Type B pancreatic cell (in vitro differentiated cells): ENCODE results near the gene UROC1. TPM values are rescaled to one million over a fixed set of nuclear protein-coding genes. Genes with fewer than 3 reads are reported as not detected.

Experiments used
- DNase-seq: peaks from one replicate; pipeline ENCODE4 v3.0.0; 2021; ENCODE audit warnings: mixed read lengths; ENCODE audit not compliant: unreplicated experiment; ENCODE audit errors: extremely low spot score
- H3K27ac Mint-ChIP-seq: 2 replicates; pipeline ENCODE4 v1.8.0; 2021; ENCODE audit warnings: mild to moderate bottlenecking, mixed read lengths
- H3K27me3 Mint-ChIP-seq: 2 replicates; pipeline ENCODE4 v1.8.0; 2021; ENCODE audit warnings: mixed read lengths
- H3K36me3 Mint-ChIP-seq: 2 replicates; pipeline ENCODE4 v1.8.0; 2021; ENCODE audit warnings: mixed read lengths
- H3K4me1 Mint-ChIP-seq: one replicate; pipeline ENCODE4 v1.8.0; 2021; ENCODE audit warnings: mixed read lengths; ENCODE audit not compliant: unreplicated experiment
- H3K4me3 Mint-ChIP-seq: 2 replicates; pipeline ENCODE4 v1.8.0; 2021; ENCODE audit warnings: mild to moderate bottlenecking, mixed read lengths
- H3K9me3 Mint-ChIP-seq: 2 replicates; pipeline ENCODE4 v1.8.0; 2021; ENCODE audit warnings: mixed read lengths
- total RNA-seq: library from RNA; stranded (reverse); gene quantifications from 2 replicates; pipeline ENCODE4 v1.2.1, GENCODE V29; 2021; ENCODE audit warnings: low replicate concordance
- TF ChIP-seq, protein P1 (sequence below): fragments of 200-600 bp; sonication (generic); conservative IDR thresholded peaks from 2 replicates; pipeline ENCODE4 v1.5.0; 2021; ENCODE audit warnings: antibody characterized with exemption, mild to moderate bottlenecking

Gene UROC1
- total RNA-seq, 1 donor from 2014 or later = not detected

DNA sequence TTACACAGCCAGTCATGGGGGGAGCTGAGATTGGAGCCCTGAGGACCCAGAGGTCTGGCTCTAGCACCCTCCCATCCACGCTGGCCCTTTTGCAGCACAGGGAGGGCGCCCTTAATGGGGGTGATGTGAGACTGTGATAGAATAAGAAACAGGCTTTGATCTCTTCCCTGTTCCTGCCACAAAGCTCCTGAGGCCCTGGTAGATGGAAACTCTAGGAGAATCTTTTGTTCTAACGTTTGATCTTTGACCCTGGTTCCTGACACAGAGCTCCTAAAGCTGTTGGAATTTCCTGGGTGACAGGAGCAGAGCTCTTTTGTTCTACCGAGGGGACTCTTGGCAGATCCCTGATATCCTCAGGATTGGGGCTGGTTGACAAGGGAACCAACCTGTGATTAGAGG lies 1.2 kb upstream of the UROC1 start:
- TF ChIP-seq, protein P1, sequence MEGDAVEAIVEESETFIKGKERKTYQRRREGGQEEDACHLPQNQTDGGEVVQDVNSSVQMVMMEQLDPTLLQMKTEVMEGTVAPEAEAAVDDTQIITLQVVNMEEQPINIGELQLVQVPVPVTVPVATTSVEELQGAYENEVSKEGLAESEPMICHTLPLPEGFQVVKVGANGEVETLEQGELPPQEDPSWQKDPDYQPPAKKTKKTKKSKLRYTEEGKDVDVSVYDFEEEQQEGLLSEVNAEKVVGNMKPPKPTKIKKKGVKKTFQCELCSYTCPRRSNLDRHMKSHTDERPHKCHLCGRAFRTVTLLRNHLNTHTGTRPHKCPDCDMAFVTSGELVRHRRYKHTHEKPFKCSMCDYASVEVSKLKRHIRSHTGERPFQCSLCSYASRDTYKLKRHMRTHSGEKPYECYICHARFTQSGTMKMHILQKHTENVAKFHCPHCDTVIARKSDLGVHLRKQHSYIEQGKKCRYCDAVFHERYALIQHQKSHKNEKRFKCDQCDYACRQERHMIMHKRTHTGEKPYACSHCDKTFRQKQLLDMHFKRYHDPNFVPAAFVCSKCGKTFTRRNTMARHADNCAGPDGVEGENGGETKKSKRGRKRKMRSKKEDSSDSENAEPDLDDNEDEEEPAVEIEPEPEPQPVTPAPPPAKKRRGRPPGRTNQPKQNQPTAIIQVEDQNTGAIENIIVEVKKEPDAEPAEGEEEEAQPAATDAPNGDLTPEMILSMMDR = no peak
- Mint-ChIP-seq H3K9me3 (no peaks in the 10 kb centered on the region), H3K27me3 (peaks cover 29% of the 10 kb centered on the region), H3K4me1 (no peaks in the 10 kb centered on the region), H3K4me3 (no peak overlapping the region), H3K27ac (no peak overlapping the region), H3K36me3 (no peaks in the 10 kb centered on the region)
- no peak for DNase-seq

DNA sequence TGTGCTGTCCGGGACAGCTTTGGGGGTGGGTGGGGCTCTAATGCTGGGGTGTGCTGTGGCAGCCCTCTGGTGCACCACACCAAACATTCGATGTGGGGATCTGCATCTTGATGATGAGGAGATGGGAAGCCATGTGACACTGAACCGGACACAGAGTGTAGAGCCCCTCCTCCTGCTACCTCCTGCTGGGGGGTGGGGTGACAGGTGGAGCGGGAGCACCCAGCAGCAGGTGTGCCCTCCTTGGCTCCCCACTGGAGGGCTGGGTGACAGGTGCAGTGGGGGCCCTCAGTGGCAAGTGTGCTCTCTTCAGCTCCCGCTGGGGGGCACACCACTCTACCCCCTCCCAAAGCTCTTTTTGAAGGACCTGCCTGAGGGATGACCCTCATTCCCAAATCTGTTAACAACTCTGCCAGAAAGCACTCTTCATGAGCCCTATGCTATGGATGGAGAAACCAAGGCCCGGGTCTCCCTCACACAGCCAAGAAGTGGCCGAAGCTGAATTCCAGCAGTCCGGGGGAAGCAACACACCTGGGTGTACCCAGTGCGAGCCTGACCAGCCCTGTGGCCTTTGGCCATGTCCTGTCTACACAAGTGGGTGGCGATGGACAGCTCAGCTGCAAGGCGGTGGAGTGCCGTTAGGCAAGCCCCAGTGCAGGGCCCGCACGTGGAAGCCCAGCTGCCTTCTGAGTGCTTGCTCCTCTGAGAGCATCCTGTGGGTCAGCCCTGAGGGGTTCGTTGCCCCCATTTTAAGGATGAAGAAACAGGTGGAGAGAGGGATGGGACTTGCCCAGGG lies 609 bp upstream of the UROC1 start:
- TF ChIP-seq, protein P1 = no peak
- Mint-ChIP-seq H3K9me3 (no peaks in the 10 kb centered on the region), H3K27ac (no peak overlapping the region), H3K4me1 (no peaks in the 10 kb centered on the region), H3K4me3 (no peak overlapping the region), H3K27me3 (peaks cover 23% of the 10 kb centered on the region), H3K36me3 (no peaks in the 10 kb centered on the region)
- no peak for DNase-seq

DNA sequence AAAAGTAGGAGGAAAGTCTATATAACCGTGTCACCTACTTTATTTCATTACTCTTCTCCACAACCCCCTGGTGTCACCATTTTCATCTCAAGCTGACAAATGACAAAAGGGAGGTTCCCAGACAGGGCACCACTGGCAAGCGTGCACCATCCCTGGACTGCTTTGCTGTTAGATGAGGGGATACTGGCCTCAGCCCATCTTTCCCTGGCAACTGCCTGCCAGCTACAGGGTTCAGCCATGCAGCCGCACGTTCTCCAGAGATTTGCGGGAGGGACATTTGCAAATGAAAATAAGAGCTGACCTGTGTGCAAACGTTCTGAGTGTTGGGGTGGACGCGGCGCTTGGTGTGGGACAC lies 660 bp downstream of the UROC1 start:
- Mint-ChIP-seq H3K4me1 (no peaks in the 10 kb centered on the region), H3K36me3 (no peaks in the 10 kb centered on the region), H3K9me3 (no peaks in the 10 kb centered on the region), H3K27me3 (peaks cover 11% of the 10 kb centered on the region), H3K27ac (no peak overlapping the region), H3K4me3 (no peak overlapping the region)
- TF ChIP-seq, protein P1 = no peak
- no peak for DNase-seq

DNA sequence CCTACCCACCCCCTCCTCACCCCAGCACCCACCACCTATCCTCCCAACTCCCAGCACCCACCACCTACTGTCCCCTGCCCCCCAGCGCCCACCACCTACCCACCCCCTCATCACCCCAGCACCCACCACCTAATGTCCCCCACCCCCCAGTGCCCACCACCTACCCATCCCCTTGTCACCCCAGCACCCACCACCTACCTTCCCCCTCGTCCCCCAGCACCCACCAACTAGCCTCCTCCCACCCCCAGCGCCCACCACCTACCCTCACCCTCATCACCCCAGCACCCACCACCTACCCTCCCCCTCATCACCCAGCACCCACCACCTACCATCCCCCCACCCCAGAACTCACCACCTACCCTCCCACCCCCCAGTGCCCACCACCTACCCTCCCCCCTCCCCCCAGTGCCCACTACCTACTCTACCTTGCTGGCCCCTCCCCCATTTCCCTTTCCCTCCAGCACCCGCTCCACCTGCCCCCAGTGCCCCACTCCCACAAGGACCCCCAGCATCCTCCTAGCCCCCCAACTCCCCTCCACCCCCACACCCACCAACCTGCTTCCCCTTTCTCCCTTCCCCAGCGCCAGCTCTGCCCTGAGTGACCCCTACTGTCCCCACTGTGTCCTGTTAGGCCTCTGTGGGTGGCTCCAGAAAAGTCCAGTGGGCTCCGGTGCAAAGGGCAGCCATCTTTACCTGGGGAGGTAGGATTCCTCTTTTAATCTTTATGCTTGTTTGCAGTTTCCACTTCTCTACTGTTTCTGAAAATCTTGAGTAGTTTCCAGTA lies 1.2 kb downstream of the UROC1 start:
- no peak overlapping the region for H3K4me3 Mint-ChIP-seq
- H3K27me3 Mint-ChIP-seq = peaks cover 10% of the 10 kb centered on the region
- TF ChIP-seq, protein P1 = no peak
- no peaks in the 10 kb centered on the region for H3K9me3 Mint-ChIP-seq
- no peak for DNase-seq
- H3K36me3 Mint-ChIP-seq = no peaks in the 10 kb centered on the region
- H3K4me1 Mint-ChIP-seq = no peaks in the 10 kb centered on the region
- no peak overlapping the region for H3K27ac Mint-ChIP-seq

DNA sequence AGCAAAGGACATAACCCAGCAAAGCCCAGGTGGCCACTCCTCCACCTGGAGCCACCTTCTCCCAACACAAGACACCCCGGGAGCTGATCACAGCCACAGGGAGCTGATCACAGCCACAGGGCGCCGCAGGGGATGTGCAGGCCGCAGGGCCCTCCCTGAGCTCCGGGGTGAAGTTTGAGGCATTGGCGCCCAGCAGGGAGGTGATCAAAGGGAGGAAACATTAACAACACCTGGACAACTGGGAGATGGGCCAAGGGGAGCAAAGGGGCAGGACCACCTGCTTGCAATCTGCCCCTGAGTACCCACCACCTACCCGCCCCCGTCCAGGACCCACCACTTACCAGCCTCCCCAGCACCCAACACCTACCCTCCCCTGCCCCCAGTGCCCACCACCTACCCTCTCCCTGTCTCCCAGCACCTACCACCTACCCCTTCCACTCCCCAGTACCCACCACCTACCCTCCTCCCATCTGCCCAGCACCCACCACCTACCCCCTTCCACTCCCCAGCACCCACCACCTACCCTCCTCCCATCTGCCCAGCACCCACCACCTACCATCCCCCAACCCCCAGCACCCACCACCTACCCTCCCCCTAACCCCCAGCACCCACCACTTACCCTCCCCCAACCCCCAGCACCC lies 2.4 kb downstream of the UROC1 start:
- Mint-ChIP-seq H3K4me3 (no peak overlapping the region), H3K27ac (no peak overlapping the region), H3K36me3 (no peaks in the 10 kb centered on the region), H3K9me3 (no peaks in the 10 kb centered on the region), H3K27me3 (peaks cover 7% of the 10 kb centered on the region), H3K4me1 (no peaks in the 10 kb centered on the region)
- DNase-seq = no peak
- TF ChIP-seq, protein P1 = no peak
